GM18873 (cell line): ENCODE data around the gene MXRA5.
"Not testable (repeated sequence)": the region's sequence is repeated elsewhere in the genome, so short reads cannot be mapped to it uniquely, and the experiment has no call there.

Source experiments
- ATAC-seq: cut with Tn5 transposase; IDR thresholded peaks from one replicate; pipeline ENCODE4 v1.9.1; 2021; ENCODE audit warnings: mild to moderate bottlenecking, moderate library complexity, moderate number of reproducible peaks; ENCODE audit not compliant: unreplicated experiment, low FRiP score

The MXRA5 gene

DNA sequence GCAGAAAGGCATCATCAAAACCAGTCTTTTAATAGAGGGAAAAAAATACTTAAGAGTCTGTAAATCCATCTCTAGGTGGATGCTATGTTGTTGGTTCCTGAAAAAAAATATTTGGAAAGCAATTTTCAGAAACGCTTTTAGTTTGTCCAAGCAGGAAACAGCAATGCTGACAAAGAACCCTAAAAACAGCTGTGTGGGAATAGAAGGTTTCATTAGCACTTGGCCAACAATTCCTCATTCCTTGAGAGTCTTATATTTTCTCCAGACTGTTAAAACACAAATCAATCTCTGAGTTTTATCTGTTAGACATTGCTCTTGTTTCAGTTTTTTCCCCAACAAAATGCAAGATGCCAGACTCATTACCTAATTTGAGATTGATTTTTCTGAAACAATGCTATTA is 6.4 kb downstream of the MXRA5 start:
- ATAC-seq: no peak

DNA sequence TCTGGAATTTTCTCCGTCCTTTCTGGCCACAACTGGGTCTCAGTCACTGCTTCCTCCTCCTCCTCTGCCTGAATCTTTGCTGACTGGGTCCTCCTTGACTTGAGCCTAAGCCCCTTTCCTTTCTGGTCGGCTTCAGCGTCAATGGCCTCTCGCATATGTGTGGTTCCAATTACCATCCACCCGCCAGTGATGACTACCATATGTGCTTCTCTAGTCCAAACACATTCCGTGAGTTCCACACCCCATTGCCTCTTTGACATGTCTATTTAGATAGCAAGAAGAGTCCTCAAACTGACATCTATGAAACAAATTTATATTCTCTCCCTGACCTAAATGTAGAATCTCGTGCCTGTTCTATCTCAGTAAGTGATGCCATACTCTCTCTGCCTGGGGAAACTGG is 19.8 kb downstream of the MXRA5 start:
- ATAC-seq: no peak

DNA sequence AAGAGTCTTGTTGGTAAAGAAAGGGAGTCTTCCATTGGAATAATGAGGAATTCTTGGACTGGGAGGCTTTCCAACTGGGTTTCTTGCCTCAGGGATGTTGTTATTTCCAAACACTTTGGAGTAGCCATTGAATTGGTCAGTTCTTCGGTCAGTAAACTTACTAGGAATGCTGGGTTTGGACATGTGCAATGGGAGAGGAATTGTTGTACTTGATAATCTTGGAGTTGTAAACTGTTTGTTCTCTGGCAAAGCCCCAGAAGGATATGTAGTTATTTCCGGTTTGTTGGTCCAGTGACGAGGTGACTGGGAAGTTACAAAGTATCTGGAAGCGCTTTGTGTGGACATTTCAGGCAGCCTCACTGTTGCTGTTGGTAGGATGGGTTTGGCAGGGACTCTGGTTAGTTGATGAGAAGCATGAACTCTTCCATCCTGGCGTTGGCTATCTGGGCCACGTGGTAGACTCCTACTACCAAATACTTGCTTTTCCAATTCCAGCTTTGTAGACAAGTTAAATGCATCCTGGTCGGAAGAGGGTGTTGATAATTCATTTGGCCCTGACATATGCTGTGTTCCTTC is 25.9 kb downstream of the MXRA5 start:
- no peak for ATAC-seq

DNA sequence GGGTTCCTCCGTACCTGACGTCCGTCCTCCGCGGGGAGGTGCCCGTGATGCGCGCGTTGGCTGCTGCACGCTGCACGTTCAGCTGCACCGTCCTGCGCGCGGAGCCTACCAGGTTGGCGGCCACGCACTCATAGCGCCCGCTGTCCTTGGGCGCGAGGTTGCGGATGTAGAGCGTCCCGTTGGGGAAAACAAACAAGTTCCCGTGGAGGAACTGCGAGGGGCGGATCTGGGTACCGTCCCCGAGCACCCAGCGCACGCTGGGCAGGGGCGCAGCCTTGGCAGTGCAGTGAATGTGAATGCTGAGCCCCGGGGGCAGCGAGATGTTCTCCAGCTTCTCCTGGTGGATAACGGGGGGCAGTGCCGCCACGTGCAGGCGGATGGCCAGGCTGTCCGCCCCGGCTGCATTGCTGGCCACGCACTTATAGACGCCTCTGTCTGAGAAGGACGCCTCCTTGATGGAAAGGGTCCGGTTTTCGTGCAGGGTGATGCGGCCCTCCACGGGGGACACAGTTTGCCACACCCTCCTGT is 29.2 kb downstream of the MXRA5 start:
- no peak for ATAC-seq

DNA sequence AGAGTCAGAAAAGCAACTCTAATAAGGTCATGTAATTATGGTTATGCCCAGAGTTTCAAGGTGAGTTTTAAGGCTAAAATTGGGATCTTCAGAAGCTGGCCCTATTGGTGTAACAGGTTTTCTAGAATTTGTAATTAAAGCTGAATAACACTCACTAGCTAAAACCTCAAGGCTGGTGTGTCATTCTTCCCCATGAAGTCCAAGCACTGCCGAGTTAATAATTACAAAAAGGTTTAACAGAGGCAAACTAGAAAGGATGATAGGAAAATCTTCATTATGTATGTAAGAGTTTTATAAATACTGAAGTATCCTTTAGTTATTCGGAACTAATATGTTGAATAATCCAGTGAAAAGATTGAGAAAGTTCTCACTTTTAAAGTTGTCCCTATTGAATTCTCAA is 34.3 kb downstream of the MXRA5 start:
- no peak for ATAC-seq

DNA sequence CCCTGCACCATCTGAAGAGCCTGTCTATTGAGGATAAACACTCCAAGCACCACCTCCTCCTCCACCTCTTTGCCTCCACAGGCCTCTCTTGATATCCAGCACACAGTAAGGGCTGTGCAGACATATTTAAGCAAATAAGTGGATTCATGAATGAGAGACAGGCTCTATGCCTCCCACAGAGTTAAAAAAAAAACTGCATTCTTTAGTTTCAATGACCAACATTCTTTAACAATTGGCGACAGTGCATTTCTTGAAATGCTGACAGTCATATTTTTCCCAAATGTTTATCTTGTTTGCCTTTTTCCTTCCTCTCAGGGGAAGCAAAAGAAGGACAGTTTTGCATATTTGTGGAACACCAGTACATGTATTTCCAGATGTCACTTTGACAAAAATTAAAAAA is 38.6 kb downstream of the MXRA5 start:
- no peak for ATAC-seq

DNA sequence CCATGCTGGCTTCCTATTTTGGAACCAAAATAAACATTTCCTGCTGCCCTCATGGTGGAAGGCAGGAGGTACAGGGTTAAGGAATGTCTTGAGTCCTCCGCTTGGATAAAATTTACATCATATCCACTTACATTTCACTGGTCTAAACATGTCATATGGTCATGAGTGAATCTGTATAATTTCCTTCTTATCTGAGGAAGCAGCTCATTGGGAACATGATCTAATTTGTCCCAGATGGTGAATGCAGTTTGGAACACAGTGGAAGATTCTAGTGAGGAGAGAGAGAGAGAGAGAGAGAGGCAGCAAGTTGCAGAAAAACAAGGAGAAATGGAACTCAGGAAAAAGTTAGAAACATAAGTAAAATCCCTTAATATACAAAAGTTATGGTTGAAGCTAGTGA is 46.8 kb downstream of the MXRA5 start:
- ATAC-seq: no peak

DNA sequence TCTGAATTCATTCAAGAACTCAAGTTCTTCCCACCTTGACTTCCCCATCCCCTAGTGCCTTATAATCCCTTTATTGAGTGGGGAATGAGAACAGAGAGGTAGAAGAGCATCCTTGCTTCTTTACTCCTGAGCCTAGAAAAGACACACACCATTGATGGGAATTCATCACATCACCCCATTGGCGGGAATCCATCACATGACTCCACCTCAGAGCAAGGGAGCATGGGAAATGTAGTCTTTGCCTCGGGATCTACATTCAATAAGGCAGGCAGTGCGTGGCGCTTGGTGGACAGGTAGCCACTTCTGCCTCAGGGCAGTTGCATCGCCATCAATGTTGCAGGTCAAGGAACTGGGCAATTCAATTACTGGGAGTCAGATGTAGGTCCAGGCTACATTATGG is 50.7 kb downstream of the MXRA5 start:
- no peak for ATAC-seq

DNA sequence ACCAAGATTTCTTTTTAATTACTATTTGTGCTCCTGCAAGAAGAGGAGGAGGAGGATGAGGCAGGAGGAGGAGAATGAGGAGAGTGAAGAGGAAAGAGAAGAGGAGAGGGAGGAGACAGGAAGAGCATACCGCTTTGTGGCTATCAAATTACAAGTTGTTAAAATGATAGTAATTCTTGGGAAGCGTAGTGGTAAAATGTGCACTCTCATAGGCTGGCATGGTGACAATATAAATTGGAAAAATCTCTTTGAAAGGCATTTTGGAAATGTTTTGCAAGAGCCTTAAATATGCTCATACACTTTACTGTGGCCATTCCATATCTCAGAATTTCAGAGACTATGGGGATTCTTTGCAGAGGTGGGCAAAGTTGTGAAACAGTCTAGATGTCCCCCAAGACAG is 53.2 kb downstream of the MXRA5 start:
- ATAC-seq: no peak

DNA sequence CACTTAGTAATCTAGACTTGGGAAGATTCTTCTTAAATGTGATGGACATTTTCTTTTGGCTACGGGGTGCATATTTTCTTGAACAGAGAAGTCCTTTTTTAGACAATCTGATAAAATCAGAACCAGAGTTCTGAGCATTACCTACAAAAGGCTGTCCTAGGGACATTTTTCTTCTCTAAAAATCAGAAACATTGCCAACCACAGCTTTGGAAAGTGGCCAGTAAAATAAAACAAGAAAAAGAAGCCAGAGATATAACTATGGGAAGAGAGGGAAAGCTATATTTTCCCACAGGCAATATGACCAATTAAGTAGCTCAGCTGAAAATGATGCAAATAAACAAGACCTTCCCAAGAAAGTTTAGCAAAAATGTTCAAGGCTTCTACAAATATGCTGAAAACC is 55.9 kb downstream of the MXRA5 start:
- ATAC-seq: no peak

DNA sequence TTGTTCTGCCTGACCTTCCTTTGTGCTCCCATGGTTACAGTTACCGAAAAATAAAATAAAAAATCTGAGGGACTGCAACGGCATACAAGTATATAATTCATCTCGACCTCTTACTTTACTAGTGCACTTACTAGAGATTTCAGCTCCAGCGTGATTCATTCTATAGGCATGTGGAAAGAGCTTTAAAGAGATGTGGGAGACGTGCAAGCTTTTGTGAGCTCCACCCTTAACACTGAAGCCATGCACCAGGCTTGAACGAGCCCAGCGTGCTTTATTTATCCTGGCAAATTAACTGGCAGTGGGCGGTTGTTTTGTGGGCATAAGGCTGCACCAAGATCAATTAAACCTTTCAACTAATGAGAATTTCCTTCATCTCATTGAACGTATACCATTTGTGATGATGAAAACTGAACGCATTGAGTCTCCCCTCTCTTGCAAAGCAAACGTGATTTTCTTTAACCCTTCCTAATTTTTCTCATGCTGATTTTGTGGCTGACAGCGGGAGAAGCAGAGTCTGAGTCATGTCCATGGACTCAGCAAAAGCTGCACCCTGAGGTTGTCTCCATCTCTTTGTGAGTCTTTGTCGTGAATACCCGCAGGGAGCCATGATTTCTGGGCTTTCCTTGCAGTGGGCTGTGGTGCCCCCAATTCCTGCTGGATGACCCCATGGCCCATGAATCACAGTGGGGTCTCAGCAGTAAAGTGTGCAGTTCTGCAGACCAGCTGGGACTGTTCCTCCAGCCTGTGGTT is 60.1 kb downstream of the MXRA5 start:
- ATAC-seq: no peak

DNA sequence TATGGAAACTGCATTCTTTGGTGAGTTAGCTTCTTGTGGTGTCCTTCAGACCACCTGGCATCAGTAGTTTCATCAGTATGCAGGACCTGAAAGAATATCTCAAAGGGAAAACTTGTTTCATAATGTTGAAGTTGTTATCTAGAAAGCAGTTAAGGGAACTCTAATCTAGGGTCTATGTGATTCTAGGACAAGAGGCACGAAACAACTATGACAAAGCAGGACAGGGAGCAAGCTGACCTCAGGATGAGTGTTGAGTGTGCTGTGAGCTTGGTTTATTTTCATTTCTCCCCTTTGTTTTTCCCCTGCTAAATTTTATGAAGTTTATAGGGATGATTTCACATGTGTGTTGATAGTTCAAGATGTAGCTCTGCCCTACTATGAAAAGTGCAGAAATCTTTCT is 65.7 kb downstream of the MXRA5 start:
- ATAC-seq: no peak

DNA sequence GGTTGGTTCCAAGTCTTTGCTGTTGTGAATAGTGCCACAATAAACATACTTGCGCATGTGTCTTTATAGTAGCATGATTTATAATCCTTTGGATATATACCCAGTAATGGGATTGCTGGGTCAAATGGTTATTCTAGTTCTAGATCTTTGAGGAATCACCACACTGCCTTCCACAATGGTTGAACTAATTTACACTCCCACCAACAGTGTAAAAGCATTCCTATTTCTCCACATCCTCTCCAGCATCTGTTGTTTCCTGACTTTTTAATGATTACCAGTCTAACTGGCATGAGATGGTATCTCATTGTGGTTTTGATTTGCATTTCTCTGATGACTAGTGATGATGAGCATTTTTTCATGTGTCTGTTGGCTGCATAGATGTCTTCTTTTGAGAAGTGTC is 72.8 kb downstream of the MXRA5 start:
- not testable (repeated sequence) for ATAC-seq

DNA sequence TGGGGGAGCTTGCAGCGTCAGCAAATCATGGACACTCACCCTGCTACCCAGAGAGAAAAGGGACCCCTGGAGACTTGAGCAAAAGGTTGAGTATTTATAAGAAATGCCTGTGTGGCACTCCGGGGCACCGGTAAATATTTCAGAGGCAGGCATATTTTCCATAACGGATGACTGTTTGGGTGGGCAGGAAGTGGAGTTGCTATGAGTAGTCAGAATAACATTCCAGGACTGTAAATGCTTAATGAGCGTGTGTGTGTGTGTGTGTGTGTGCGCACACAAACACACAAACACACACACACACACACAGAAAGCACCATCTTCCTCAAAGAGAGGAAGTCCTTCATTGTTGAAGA is 74.6 kb downstream of the MXRA5 start:
- no peak for ATAC-seq

DNA sequence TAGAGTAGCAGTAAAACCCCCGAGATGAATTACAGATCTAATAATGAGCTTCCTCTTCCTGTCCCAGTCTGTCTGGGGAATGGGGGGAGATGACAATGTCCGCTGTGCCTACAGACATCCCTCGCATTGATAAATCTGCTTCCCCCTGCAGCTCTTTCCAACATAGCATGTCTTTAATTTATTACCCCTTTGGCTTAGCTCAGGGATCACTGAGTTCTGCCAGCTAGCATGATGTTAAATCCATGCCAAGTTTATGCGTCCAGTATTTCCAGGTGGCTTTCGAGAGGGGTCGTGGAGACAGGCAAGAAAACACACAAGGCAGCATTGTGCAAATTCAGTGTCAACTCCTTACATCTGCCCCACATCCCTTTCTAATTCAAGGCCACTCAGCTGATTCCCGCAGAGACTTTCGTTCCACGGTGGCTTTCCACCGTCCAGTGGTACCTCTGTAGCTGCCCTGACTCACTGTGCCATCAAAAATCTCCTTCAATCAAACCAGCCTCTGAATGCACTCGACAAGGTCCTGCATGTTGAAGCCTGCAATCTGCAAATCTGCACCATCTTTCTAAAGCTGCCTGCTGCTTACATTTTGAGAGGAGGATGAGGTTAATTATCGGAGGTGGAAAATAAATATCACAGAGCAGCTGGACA is 75.1 kb downstream of the MXRA5 start:
- ATAC-seq: no peak

DNA sequence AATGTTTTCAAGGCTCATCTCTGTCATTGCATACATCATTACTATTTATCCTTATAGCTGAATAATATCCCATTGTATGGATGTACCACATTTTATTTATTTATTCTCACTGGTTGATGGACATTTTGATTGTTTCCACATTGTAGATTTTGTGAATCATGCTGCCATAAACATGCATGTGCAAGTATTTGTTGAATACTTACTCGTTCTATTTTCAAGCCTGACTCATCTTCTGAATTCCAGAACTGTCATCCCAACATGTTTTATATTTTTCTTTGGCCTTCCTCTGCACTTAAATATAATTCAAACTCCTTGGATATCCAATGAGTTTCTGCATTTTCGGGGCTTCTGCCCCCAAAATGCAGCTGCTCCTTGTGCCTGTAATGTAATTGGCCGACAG is 77.6 kb downstream of the MXRA5 start:
- no peak for ATAC-seq

DNA sequence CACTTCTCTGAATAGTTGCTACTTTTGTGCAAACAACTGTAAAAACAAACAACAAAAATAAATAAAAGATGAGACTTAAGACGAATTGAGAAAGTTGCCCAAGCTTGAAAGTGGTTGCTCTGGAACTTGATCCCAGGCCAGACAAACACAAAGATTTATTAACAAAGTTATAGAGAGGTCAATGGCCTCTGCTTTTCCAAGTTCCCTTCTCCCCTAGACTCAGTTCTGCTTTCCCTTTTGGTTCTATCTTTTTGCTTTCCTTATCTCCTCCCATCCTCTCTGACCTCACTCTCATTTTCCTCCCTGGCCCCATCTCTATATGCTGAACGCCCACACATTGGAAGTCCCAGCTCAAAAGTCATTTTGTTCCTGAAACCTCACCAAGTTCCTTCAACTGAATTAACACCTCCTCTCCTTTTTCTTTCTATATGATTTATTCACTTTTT is 82.7 kb downstream of the MXRA5 start:
- ATAC-seq: no peak

DNA sequence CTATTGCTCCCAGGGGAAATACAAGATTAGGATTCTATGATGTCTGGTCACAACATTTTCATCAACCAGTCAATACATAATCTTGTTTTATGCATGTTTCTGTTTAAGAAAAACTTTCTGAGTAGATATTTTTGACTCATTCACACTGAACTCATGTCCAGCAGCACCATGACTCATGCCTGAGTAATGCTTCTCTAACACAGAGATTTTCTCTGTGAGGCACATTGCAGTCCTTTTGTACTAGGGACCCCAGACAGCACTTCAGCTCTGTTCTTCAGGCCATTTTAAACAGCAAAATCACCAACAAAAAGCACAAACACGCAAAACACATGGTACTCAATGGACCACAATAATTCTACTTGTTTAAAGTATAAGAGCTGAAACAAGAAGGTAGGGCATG is 83.6 kb downstream of the MXRA5 start:
- ATAC-seq: no peak
